ENCODE measurements around the gene SEMA6A. TPM values are rescaled to one million over a fixed set of nuclear protein-coding genes. Genes with fewer than 3 reads are reported as not detected.

The SEMA6A gene
- total and polyA plus RNA-seq, 9 of the 15 experiments (the other 6 are each of a cell fraction or from before 2014, with no cell fraction given), result 0.04 to 0.42 (median 0.18) TPM; not detected in 5

GRCh38 chr5:116566251-116566650, 8.4 kb downstream of the SEMA6A start:
- H3K9ac ChIP-seq (ENCODE audit: insufficient read depth in 1 of 2, low read depth in 2 of 2, low read length in 2 of 2), result no peak overlapping the region
- H2AFZ ChIP-seq (ENCODE audit: low read depth, low read length), result no peak overlapping the region
- no peak overlapping the region for H3K27ac ChIP-seq (ENCODE audit: extremely low read depth, low read depth, low read length)
- ChIA-PET POLR2A (no interaction called here), CTCF (ENCODE audit: low intra/inter-chr PET ratio) (no interaction called here)
- no peak for ATAC-seq
- no peaks in the 10 kb centered on the region for H3K9me3 ChIP-seq (replicated peaks; ENCODE audit: control insufficient read depth, insufficient read depth, low read depth, low read length)
- peaks cover 1 to 5% of the 10 kb centered on the region in 2 experiments; a peak in 2 of 5 replicates for H3K27me3 ChIP-seq (ENCODE audit: control insufficient read depth in 2 of 2, insufficient read depth in 2 of 2, low read length in 2 of 2)
- no peak for FAIRE-seq
- no peaks in the 10 kb centered on the region for H4K20me1 ChIP-seq (replicated peaks; ENCODE audit: control insufficient read depth, insufficient read depth, low read length)
- H3K4me1 ChIP-seq (replicated peaks in 1 of 2; ENCODE audit: control insufficient read depth in 2 of 2, insufficient read depth in 2 of 2, low read length in 2 of 2), result no peaks in the 10 kb centered on the region
- no peaks in the 10 kb centered on the region for H3K9me1 ChIP-seq (ENCODE audit: control insufficient read depth, insufficient read depth, low read length)
- BruUV-seq (replicated peaks), result no TSS peak
- H3K4me3 ChIP-seq, result no peak overlapping the region
- no peaks in the 10 kb centered on the region for H3K36me3 ChIP-seq (ENCODE audit: control insufficient read depth, insufficient read depth, low read length)
- DNase-seq (ENCODE audit: extremely low read depth in 1 of 4, low spot score in 3 of 4), result no peak
- in situ Hi-C loops (cut with MboI) (no loop called here), intact Hi-C loops (cut with micrococcal nuclease) (no loop called here)
- H3K4me2 ChIP-seq (ENCODE audit: insufficient read depth, low read length), result no peak overlapping the region
- 0% methylated on average over 1 of the region's 1 CpG for WGBS (ENCODE audit: insufficient coverage, low coverage, missing lambda C conversion rate)
- no peaks in the 10 kb centered on the region for H3K79me2 ChIP-seq (ENCODE audit: control insufficient read depth, insufficient read depth, low read length)
- TF ChIP-seq RFX1 (IDR thresholded peaks at IDR 0.05) (no peak), ZNF785 (CRISPR knock-in tag; IDR thresholded peaks at IDR 0.05) (no peak), LARP7 (IDR thresholded peaks at IDR 0.05) (no peak), TCF7 (IDR thresholded peaks at IDR 0.05; ENCODE audit: borderline replicate concordance) (no peak), ZFP36 (IDR thresholded peaks at IDR 0.05; ENCODE audit: low read depth, low read length, partially characterized antibody) (no peak), CHD7 (IDR thresholded peaks at IDR 0.05; ENCODE audit: low read depth, low read length) (no peak), TARDBP (IDR thresholded peaks at IDR 0.05) (no peak), RAD51 (IDR thresholded peaks at IDR 0.05; ENCODE audit: borderline replicate concordance, low read depth) (no peak), STAG1 (CRISPR knock-in tag; IDR thresholded peaks at IDR 0.05; ENCODE audit: borderline replicate concordance) (no peak)
- TF ChIP-seq, protein P1, sequence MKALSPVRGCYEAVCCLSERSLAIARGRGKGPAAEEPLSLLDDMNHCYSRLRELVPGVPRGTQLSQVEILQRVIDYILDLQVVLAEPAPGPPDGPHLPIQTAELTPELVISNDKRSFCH (CRISPR knock-in tag; IDR thresholded peaks at IDR 0.05), result no peak
- TF ChIP-seq, protein P1 (tag; IDR thresholded peaks at IDR 0.05), result no peak
- TF ChIP-seq, protein P2, sequence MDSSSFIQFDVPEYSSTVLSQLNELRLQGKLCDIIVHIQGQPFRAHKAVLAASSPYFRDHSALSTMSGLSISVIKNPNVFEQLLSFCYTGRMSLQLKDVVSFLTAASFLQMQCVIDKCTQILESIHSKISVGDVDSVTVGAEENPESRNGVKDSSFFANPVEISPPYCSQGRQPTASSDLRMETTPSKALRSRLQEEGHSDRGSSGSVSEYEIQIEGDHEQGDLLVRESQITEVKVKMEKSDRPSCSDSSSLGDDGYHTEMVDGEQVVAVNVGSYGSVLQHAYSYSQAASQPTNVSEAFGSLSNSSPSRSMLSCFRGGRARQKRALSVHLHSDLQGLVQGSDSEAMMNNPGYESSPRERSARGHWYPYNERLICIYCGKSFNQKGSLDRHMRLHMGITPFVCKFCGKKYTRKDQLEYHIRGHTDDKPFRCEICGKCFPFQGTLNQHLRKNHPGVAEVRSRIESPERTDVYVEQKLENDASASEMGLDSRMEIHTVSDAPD (CRISPR knock-in tag; IDR thresholded peaks at IDR 0.05), result no peak

Data from K562 (cell line).